ENCODE results near the gene IGF2.
"Not testable (repeated sequence)": the region's sequence is repeated elsewhere in the genome, so short reads cannot be mapped to it uniquely, and the experiment has no call there.

The IGF2 gene

DNA sequence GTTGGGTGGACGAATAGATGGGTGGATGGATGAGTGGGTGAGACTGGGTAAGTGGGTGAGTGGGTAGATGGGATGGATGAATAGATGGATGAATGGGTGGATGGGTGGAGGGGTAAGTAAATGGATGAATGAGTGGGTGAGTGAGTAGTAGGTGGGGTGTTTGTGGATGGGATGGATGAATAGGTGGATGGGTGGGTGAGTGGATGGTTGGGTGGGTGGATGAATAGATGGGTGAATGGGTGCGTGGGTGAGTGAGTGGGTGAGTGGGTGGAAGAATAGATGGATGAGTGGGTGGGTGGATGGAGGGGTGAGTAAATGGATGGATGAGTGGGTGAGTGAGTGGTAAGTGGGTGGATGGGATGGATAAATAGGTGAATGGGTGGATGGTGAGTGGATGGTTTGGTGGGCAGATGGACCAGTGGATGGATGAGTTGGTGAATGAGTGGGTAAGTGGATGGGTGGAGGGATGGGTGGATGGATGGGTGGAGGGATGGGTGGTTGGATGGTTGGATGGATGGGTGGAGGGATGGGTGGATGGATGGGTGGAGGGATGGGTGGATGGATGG is 12.6 kb downstream of the IGF2 start:
- H3K4me1 ChIP-seq: no peaks in the 10 kb centered on the region
- no peak overlapping the region for H3K9ac ChIP-seq
- H3K79me2 ChIP-seq: no peaks in the 10 kb centered on the region
- no peaks in the 10 kb centered on the region for H3K36me3 ChIP-seq (ENCODE audit: control insufficient read depth, insufficient read depth, low read length)
- no peak overlapping the region for H2AFZ ChIP-seq
- no peak overlapping the region for H3K4me2 ChIP-seq (ENCODE audit: low read length)
- H3K9me3 ChIP-seq (ENCODE audit: control insufficient read depth, low read length): no peaks in the 10 kb centered on the region
- H3K4me3 ChIP-seq (ENCODE audit: low read depth, low read length): no peak overlapping the region
- TF ChIP-seq, protein P1, sequence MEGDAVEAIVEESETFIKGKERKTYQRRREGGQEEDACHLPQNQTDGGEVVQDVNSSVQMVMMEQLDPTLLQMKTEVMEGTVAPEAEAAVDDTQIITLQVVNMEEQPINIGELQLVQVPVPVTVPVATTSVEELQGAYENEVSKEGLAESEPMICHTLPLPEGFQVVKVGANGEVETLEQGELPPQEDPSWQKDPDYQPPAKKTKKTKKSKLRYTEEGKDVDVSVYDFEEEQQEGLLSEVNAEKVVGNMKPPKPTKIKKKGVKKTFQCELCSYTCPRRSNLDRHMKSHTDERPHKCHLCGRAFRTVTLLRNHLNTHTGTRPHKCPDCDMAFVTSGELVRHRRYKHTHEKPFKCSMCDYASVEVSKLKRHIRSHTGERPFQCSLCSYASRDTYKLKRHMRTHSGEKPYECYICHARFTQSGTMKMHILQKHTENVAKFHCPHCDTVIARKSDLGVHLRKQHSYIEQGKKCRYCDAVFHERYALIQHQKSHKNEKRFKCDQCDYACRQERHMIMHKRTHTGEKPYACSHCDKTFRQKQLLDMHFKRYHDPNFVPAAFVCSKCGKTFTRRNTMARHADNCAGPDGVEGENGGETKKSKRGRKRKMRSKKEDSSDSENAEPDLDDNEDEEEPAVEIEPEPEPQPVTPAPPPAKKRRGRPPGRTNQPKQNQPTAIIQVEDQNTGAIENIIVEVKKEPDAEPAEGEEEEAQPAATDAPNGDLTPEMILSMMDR (IDR thresholded peaks at IDR 0.05): no peak
- H3K27ac ChIP-seq: no peak overlapping the region
- H3K27me3 ChIP-seq (ENCODE audit: control insufficient read depth, insufficient read depth, low read length): no peaks in the 10 kb centered on the region

DNA sequence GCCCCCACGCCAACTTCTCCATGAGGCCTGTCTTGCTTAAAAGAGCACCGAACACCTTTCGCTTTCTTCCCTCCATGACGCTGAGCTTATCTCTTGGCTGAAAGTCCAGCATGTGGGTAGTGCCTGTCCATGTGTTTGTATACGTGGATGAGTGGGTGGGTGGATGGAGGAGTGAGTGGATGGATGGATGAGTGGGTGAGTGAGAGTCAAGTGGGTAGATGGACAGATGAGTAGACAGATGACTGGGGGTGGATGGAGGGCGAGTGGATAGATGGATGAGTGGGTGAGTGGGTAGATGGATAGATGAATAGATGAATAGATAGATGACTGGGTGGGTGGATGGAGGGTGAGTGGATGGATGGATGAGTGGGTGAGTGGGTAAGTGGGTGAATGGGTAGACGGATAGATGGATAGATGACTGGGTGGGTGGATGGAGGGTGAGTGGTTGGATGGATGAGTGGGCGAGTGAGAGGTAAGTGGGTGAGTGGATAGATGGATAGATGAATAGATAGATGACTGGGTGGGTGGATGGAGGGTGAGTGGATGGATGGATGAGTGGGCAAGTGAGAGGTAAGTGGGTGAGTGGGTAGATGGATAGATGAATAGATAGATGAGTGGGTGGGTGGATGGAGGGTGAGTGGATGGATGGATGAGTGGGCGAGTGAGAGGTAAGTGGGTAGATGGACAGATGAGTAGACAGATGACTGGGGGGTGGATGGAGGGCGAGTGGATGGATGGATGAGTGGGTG is 14.3 kb downstream of the IGF2 start:
- not testable (repeated sequence) for H3K36me3 ChIP-seq (ENCODE audit: control insufficient read depth, insufficient read depth, low read length); H3K79me2 ChIP-seq; H3K9ac ChIP-seq; H3K4me3 ChIP-seq (ENCODE audit: low read depth, low read length); H3K27ac ChIP-seq; H3K9me3 ChIP-seq (ENCODE audit: control insufficient read depth, low read length); H2AFZ ChIP-seq; H3K27me3 ChIP-seq (ENCODE audit: control insufficient read depth, insufficient read depth, low read length); H3K4me1 ChIP-seq; H3K4me2 ChIP-seq (ENCODE audit: low read length)

DNA sequence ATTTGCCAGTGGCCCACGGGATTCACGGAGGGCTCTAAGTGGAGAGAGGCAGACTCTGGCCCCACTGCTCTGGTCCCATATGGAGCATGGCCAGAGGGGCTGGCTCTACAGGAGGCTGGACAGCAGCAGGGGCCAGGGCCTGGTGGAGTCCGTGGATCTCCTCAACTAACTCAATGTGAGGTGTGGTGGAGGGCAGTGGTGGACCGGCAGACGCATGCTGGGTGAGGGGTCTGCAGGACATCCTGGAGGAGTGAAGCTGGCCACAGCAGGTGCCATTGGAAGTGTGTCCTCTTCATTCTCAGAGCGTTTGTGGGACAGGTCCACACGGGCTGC is 15.6 kb downstream of the IGF2 start:
- H3K9ac ChIP-seq: no peak overlapping the region
- TF ChIP-seq, protein P1 (IDR thresholded peaks at IDR 0.05): no peak
- H3K4me2 ChIP-seq (ENCODE audit: low read length): no peak overlapping the region
- no peak overlapping the region for H3K4me3 ChIP-seq (ENCODE audit: low read depth, low read length)
- H3K27ac ChIP-seq: no peak overlapping the region
- no peaks in the 10 kb centered on the region for H3K27me3 ChIP-seq (ENCODE audit: control insufficient read depth, insufficient read depth, low read length)
- no peak overlapping the region for H2AFZ ChIP-seq
- H3K9me3 ChIP-seq (ENCODE audit: control insufficient read depth, low read length): no peaks in the 10 kb centered on the region
- H3K4me1 ChIP-seq: no peaks in the 10 kb centered on the region
- no peaks in the 10 kb centered on the region for H3K36me3 ChIP-seq (ENCODE audit: control insufficient read depth, insufficient read depth, low read length)
- no peaks in the 10 kb centered on the region for H3K79me2 ChIP-seq

DNA sequence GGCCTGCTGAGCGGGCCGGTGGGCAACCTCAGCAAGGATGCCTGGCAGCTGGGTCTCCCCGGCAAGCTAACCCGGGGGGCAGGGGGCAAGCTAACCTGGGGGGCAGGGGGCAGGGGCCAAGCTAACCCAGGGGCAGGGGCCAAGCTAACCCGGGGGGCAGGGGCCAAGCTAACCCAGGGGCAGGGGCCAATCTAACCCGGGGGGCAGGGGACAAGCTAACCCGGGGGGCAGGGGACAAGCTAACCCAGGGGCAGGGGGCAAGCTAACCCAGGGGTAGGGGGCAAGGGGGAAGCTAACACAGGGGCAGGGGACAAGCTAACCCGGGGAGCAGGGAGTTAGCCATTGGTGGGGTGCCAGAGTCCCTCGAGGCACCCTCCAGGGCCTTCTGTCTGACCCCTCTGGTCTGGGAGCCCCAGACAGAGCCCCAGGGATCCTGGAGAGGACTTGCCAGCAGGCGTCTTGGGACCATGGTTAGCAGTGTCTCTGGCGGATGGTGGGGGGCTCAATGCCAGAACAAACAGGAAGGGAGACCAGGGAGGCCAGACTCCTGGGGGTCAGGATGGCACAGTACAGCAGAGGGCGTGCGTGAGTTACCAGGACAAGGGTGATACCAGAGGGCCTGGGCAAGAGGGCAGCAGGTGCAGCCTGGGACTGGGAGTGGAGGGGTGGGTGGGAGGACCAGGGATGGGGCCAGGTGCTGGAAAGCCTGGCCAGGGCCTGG is 16.1 kb downstream of the IGF2 start:
- Histone ChIP-seq H3K9me3 (ENCODE audit: control insufficient read depth, low read length) (no peaks in the 10 kb centered on the region), H3K4me2 (ENCODE audit: low read length) (no peak overlapping the region), H3K36me3 (ENCODE audit: control insufficient read depth, insufficient read depth, low read length) (no peaks in the 10 kb centered on the region), H3K4me1 (no peaks in the 10 kb centered on the region), H3K4me3 (ENCODE audit: low read depth, low read length) (no peak overlapping the region), H2AFZ (no peak overlapping the region), H3K9ac (no peak overlapping the region), H3K27ac (no peak overlapping the region), H3K79me2 (no peaks in the 10 kb centered on the region), H3K27me3 (ENCODE audit: control insufficient read depth, insufficient read depth, low read length) (no peaks in the 10 kb centered on the region)
- TF ChIP-seq, protein P1 (IDR thresholded peaks at IDR 0.05): no peak

DNA sequence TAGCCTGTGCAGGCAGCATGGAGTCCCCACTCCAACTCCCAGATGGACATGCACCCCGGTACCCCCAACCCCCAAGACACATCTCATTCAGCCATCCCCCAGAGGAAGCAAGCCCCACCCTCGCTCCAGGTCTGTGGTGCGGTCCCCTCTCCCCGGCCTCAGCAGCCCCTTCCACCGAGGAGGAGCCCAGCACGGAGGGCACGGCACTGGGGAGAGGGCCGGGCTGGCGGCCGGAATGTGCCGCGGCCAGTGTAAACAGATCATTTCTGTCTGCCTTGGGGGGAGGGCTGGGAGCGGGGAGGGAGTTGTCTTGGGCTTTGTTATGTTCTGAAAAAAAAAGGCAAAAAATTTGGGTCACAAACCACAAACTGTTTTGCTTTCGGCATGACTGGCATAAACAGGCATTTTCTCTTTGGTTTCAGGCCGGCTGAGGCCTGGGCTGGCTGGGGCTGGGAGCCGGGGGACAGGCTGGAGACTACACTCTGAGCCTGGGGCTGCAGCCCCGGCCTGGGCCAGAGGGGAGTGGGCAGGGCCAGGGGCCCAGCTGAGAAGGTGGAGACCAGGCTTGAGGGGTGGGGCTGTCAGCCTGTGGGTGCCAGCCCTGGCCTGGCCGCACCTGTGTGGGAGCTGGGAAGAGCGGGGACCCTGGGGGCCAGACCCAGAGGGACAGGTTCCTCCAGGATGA is 16.8 kb downstream of the IGF2 start:
- H3K9ac ChIP-seq: no peak overlapping the region
- no peaks in the 10 kb centered on the region for H3K79me2 ChIP-seq
- H2AFZ ChIP-seq: no peak overlapping the region
- no peak overlapping the region for H3K27ac ChIP-seq
- TF ChIP-seq, protein P1 (IDR thresholded peaks at IDR 0.05): no peak
- no peaks in the 10 kb centered on the region for H3K9me3 ChIP-seq (ENCODE audit: control insufficient read depth, low read length)
- H3K4me3 ChIP-seq (ENCODE audit: low read depth, low read length): no peak overlapping the region
- no peak overlapping the region for H3K4me2 ChIP-seq (ENCODE audit: low read length)
- H3K4me1 ChIP-seq: no peaks in the 10 kb centered on the region
- H3K36me3 ChIP-seq (ENCODE audit: control insufficient read depth, insufficient read depth, low read length): no peaks in the 10 kb centered on the region
- H3K27me3 ChIP-seq (ENCODE audit: control insufficient read depth, insufficient read depth, low read length): no peaks in the 10 kb centered on the region

All from parathyroid adenoma (tissue), 2 donors.